Memory B cell (primary cell): ENCODE results near the gene CDCA3.

Experiments
- ATAC-seq: fragments of 150-1000 bp; cut with Tn5 transposase; 2 replicates; pipeline ENCODE4 v1.10.0; 2021; ENCODE audit warnings: low read depth, mild to moderate bottlenecking, moderate library complexity
- DNase-seq, 2 donors: peaks; one replicate each; pipeline ENCODE4 v3.0.0; 2022; ENCODE audit warnings: low spot score in 2 of 2
- H3K27ac Mint-ChIP-seq: one replicate; pipeline ENCODE4 v1.8.0; 2022; ENCODE audit warnings: mild to moderate bottlenecking, moderate library complexity, mixed read lengths
- H3K27me3 Mint-ChIP-seq: one replicate; pipeline ENCODE4 v1.8.0; 2022; ENCODE audit warnings: mixed read lengths
- H3K36me3 Mint-ChIP-seq: one replicate; pipeline ENCODE4 v1.8.0; 2022; ENCODE audit warnings: mild to moderate bottlenecking, mixed read lengths
- H3K4me1 Mint-ChIP-seq: one replicate; pipeline ENCODE4 v1.8.0; 2022; ENCODE audit warnings: mixed read lengths
- H3K4me3 Mint-ChIP-seq: one replicate; pipeline ENCODE4 v1.8.0; 2022; ENCODE audit warnings: mild to moderate bottlenecking, moderate library complexity, mixed read lengths
- H3K9me3 Mint-ChIP-seq: one replicate; pipeline ENCODE4 v1.8.0; 2022; ENCODE audit warnings: mixed read lengths

CDCA3 gene

GRCh38 chr12:6852651-6853354, 1.7 kb upstream of the CDCA3 start:
- H3K27ac Mint-ChIP-seq, result peak overlapping the region; percentile 84
- no peak for ATAC-seq
- no peak for DNase-seq
- H3K9me3 Mint-ChIP-seq, result no peaks in the 10 kb centered on the region
- H3K27me3 Mint-ChIP-seq, result no peaks in the 10 kb centered on the region
- peaks cover 20% of the 10 kb centered on the region for H3K4me1 Mint-ChIP-seq
- peak overlapping the region; percentile 90 for H3K4me3 Mint-ChIP-seq
- H3K36me3 Mint-ChIP-seq, result peaks cover 14% of the 10 kb centered on the region

GRCh38 chr12:6851921-6852650, 1.0 kb upstream of the CDCA3 start, which contains the start of gene USP5:
TSS of gene USP5 (plus strand) at chr12:6852150. CDS start at chr12:6852180, 30 bp downstream.
- ATAC-seq (peak; percentile 76), DNase-seq (peak; percentile 92 to 96)
- H3K4me3 Mint-ChIP-seq, result peak within 1 kb of the TSS; percentile 90
- peak within 1 kb of the TSS; percentile 84 for H3K27ac Mint-ChIP-seq
- H3K4me1 Mint-ChIP-seq, result peaks cover 20% of the 10 kb centered on the region
- H3K9me3 Mint-ChIP-seq, result no peaks in the 10 kb centered on the region
- no peaks in the 10 kb centered on the region for H3K27me3 Mint-ChIP-seq
- peaks cover 8% of the 10 kb centered on the region for H3K36me3 Mint-ChIP-seq

GRCh38 chr12:6850796-6851152, 312 bp downstream of the CDCA3 start:
- H3K4me1 Mint-ChIP-seq, result peaks cover 18% of the 10 kb centered on the region
- ATAC-seq, result no peak
- H3K36me3 Mint-ChIP-seq, result peaks cover 4% of the 10 kb centered on the region
- H3K4me3 Mint-ChIP-seq, result no peak overlapping the region
- H3K9me3 Mint-ChIP-seq, result no peaks in the 10 kb centered on the region
- DNase-seq, result no peak
- no peaks in the 10 kb centered on the region for H3K27me3 Mint-ChIP-seq
- peak overlapping the region; percentile 84 for H3K27ac Mint-ChIP-seq

GRCh38 chr12:6849976-6850560, 1.0 kb downstream of the CDCA3 start:
- Mint-ChIP-seq H3K9me3 (no peaks in the 10 kb centered on the region), H3K4me1 (peaks cover 18% of the 10 kb centered on the region), H3K27ac (peak overlapping the region; percentile 52), H3K27me3 (no peaks in the 10 kb centered on the region), H3K4me3 (no peak overlapping the region), H3K36me3 (peaks cover 3% of the 10 kb centered on the region)
- DNase-seq, result no peak
- no peak for ATAC-seq

- H3K4me3 Mint-ChIP-seq, result no peak overlapping the region
- H3K9me3 Mint-ChIP-seq, result no peaks in the 10 kb centered on the region
- H3K27ac Mint-ChIP-seq, result no peak overlapping the region
- peaks cover 3% of the 10 kb centered on the region for H3K36me3 Mint-ChIP-seq
- DNase-seq (no peak), ATAC-seq (no peak)
- peaks cover 18% of the 10 kb centered on the region for H3K4me1 Mint-ChIP-seq
- H3K27me3 Mint-ChIP-seq, result no peaks in the 10 kb centered on the region
Observed at GRCh38 chr12:6849427-6849826, 1.7 kb downstream of the CDCA3 start.

GRCh38 chr12:6847676-6848075, 3.4 kb downstream of the CDCA3 start:
- H3K36me3 Mint-ChIP-seq, result no peaks in the 10 kb centered on the region
- H3K27ac Mint-ChIP-seq, result no peak overlapping the region
- ATAC-seq (no peak), DNase-seq (no peak)
- H3K4me3 Mint-ChIP-seq, result no peak overlapping the region
- H3K27me3 Mint-ChIP-seq, result peaks cover 6% of the 10 kb centered on the region
- H3K4me1 Mint-ChIP-seq, result peaks cover 13% of the 10 kb centered on the region
- no peaks in the 10 kb centered on the region for H3K9me3 Mint-ChIP-seq

- no peaks in the 10 kb centered on the region for H3K9me3 Mint-ChIP-seq
- no peak for ATAC-seq
Observed at GRCh38 chr12:6846316-6846869, 4.7 kb downstream of the CDCA3 start.

GRCh38 chr12:6845395-6845794, 5.7 kb downstream of the CDCA3 start:
- peaks cover 10% of the 10 kb centered on the region for H3K4me1 Mint-ChIP-seq
- H3K27me3 Mint-ChIP-seq, result peaks cover 6% of the 10 kb centered on the region
- ATAC-seq (no peak), DNase-seq (no peak)
- H3K27ac Mint-ChIP-seq, result no peak overlapping the region
- H3K36me3 Mint-ChIP-seq, result no peaks in the 10 kb centered on the region
- H3K9me3 Mint-ChIP-seq, result no peaks in the 10 kb centered on the region
- no peak overlapping the region for H3K4me3 Mint-ChIP-seq

More at GRCh38 chr12:6846316-6846869, 4.7 kb downstream of the CDCA3 start:
- no peak for DNase-seq
- Mint-ChIP-seq H3K27ac (no peak overlapping the region), H3K4me1 (peaks cover 13% of the 10 kb centered on the region), H3K4me3 (no peak overlapping the region), H3K27me3 (peaks cover 6% of the 10 kb centered on the region), H3K36me3 (no peaks in the 10 kb centered on the region)

- ATAC-seq (no peak), DNase-seq (no peak)
- Mint-ChIP-seq H3K4me1 (peaks cover 18% of the 10 kb centered on the region), H3K27ac (no peak overlapping the region), H3K27me3 (peaks cover 6% of the 10 kb centered on the region), H3K9me3 (no peaks in the 10 kb centered on the region), H3K4me3 (no peak overlapping the region), H3K36me3 (no peaks in the 10 kb centered on the region)
Observed at GRCh38 chr12:6843118-6843902, 7.8 kb downstream of the CDCA3 start.

- no peak overlapping the region for H3K4me3 Mint-ChIP-seq
- DNase-seq, result no peak
- peaks cover 6% of the 10 kb centered on the region for H3K27me3 Mint-ChIP-seq
- no peaks in the 10 kb centered on the region for H3K9me3 Mint-ChIP-seq
- no peaks in the 10 kb centered on the region for H3K36me3 Mint-ChIP-seq
- ATAC-seq, result no peak
- H3K27ac Mint-ChIP-seq, result no peak overlapping the region
- H3K4me1 Mint-ChIP-seq, result peaks cover 18% of the 10 kb centered on the region
Observed at GRCh38 chr12:6842075-6842474, 9.0 kb downstream of the CDCA3 start.

GRCh38 chr12:6840761-6841515, 10.1 kb downstream of the CDCA3 start, which contains the start of gene GNB3:
TSS of gene GNB3 (plus strand) at chr12:6840925. CDS start at chr12:6841288, 363 bp downstream.
- H3K27ac Mint-ChIP-seq, result no peak within 1 kb of the TSS
- no peaks in the 10 kb centered on the region for H3K36me3 Mint-ChIP-seq
- H3K4me3 Mint-ChIP-seq, result peak within 1 kb of the TSS; percentile 25
- peaks cover 18% of the 10 kb centered on the region for H3K4me1 Mint-ChIP-seq
- DNase-seq, result no peak
- peaks cover 6% of the 10 kb centered on the region for H3K27me3 Mint-ChIP-seq
- ATAC-seq, result no peak
- no peaks in the 10 kb centered on the region for H3K9me3 Mint-ChIP-seq

GRCh38 chr12:6840330-6840729, 10.8 kb downstream of the CDCA3 start:
- no peaks in the 10 kb centered on the region for H3K36me3 Mint-ChIP-seq
- DNase-seq (no peak), ATAC-seq (peak; percentile 10)
- no peak overlapping the region for H3K27ac Mint-ChIP-seq
- H3K4me1 Mint-ChIP-seq, result peaks cover 22% of the 10 kb centered on the region
- peaks cover 6% of the 10 kb centered on the region for H3K27me3 Mint-ChIP-seq
- no peaks in the 10 kb centered on the region for H3K9me3 Mint-ChIP-seq
- peak overlapping the region; percentile 25 for H3K4me3 Mint-ChIP-seq
